Left renal cortex interstitium (tissue), 4 donors: Measurements from ENCODE around the gene MPV17L. TPM values are rescaled to one million over a fixed set of nuclear protein-coding genes. Genes with fewer than 3 reads are reported as not detected.
"Not testable (repeated sequence)": the region's sequence is repeated elsewhere in the genome, so short reads cannot be mapped to it uniquely, and the experiment has no call there.

Experiments
- DNase-seq, 4 donors: peaks; one replicate each; pipeline ENCODE4 v3.0.0-alpha.2; 2013; ENCODE audit warnings: low read depth in 4 of 4, low spot score in 2 of 4, missing footprints in 1 of 4
- polyA plus RNA-seq, 4 donors: library from polyadenylated mRNA; unstranded; fragments of 120-200 nt; gene quantifications; one replicate each; pipeline ENCODE4 v1.2.1, GENCODE V29; 2013; ENCODE audit not compliant: insufficient read length in 4 of 4

Gene MPV17L
- polyA plus RNA-seq, 4 donors, result 7.1 to 15.2 (median 9.6) TPM

DNA sequence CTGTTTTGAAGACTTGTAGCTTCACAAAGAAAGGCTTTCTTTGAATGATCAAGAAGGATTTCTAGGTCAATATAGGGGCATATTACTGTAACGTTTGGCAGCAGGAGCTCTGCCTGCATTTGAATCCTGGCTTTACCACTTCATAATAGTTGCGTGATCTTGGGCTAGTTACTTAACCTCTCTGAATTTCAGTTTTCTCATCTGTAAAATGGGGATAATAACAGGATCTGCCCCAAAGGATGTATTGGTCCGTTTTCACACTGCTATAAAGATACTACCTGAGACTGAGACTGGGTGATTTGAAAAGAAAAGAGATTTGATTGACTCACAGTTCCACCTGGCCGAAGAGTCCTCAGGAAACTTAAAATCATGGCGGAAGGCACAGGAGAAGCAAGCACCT is 51.3 kb downstream of the MPV17L start:
- DNase-seq, result no peak

DNA sequence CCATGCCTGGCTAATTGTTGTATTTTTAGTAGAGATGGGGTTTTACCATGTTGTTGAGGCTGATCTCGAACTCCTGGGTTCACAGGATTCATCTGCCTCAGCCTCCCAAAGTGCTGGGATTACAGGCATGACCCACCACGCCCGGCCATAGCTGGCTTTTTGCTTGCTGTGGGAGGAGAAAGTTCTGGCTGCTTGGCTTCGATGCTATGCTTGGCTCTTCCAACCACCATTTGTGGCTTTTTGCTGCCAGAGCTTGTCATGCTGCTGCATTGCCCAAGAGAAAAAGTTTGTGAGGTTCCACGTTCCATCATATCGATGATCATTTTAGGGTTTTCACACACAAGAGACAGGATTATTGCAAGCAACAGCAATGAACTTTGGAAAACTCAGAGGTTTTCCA is 55.1 kb downstream of the MPV17L start:
- DNase-seq, result no peak

DNA sequence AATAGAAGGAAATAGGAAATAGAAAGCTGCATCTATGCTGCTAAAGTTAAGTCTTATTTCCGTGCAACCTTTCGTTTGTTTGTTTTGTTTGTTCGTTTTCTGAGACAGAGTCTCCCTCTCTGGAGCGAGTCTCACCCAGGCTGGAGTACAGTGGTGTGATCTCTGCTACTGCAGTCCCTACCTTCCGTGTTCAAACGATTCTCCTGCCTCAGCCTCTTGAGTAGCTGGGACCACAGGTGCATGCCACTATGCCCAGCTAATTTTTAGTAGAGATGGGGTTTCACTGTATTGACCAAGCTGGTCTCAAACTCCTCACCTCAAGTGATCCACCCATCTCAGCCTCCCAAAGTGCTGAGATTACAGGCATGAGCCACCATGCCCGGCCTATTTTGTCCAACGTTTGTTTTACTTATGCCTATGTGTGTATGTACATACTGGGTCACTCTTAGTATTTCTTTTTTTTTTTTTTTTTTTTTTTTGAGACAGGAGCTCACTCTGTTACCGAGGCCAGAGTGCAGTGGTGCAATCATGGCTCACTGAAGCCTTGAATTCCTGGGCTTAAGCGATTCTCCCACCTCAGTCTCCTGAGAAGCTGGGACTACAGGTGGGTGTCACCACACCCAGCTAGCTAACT is 55.7 kb downstream of the MPV17L start:
- no peak for DNase-seq

GRCh38 chr16:15452246-15452855 is 56.8 kb downstream of the MPV17L start:
- no peak for DNase-seq

- not testable (repeated sequence) for DNase-seq
Observed at GRCh38 chr16:15453296-15453695, 57.7 kb downstream of the MPV17L start.

GRCh38 chr16:15454933-15455332 is 59.4 kb downstream of the MPV17L start:
- not testable (repeated sequence) for DNase-seq

- no peak for DNase-seq
Observed at GRCh38 chr16:15457400-15457799, 61.8 kb downstream of the MPV17L start.

GRCh38 chr16:15457958-15458357 is 62.4 kb downstream of the MPV17L start:
- DNase-seq, result no peak

DNA sequence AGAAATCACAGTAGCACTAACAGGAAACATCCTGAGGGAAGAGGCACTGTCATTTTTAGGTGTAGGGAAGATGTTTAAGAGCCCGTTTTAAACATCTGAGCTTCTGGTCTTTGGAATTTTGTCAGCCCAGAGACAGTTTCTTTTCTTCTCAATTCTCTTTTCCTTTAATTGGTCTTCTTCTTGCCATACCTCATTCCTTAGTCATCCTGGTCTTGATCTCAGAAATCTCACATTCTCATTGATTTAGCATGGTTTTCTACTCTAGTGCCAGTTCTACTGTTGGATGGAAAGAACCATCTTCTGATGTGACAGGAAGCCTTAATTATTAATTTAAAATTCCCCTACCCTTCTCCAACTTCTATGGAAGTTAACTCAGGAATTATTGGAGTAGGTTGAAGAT is 64.2 kb downstream of the MPV17L start:
- no peak for DNase-seq

GRCh38 chr16:15460601-15461000 is 65.0 kb downstream of the MPV17L start:
- no peak for DNase-seq

- no peak for DNase-seq
Observed at GRCh38 chr16:15461376-15461775, 65.8 kb downstream of the MPV17L start.

Other genes starting within 250 kb of the MPV17L start
- gene NPIPA5, start 17.5 kb upstream of the MPV17L start, polyA plus RNA-seq, result 10 to 100 TPM in 2 of 4 donors, 1 to 10 TPM in 2; 1.4 to 41.9 (median 15.2) TPM
- gene BMERB1, start 38.8 kb downstream of the MPV17L start, polyA plus RNA-seq, result 10 to 100 TPM; 40.8 to 47.8 (median 44.8) TPM
- gene MARF1, start 247.4 kb downstream of the MPV17L start, polyA plus RNA-seq, result 10 to 100 TPM; 40.4 to 69.9 (median 57.2) TPM